DND-41 (cell line): Measurements from ENCODE around the gene SLC6A3.
A peak's percentile ranks its signal among the peaks of the same experiment; 100 is the strongest.

ENCODE experiments used
- ATAC-seq: fragments of 200-7000 bp; cut with Tn5 transposase; 3 replicates; pipeline ENCODE4 v1.9.1; 2021; ENCODE audit warnings: low read depth; ENCODE audit not compliant: insufficient read depth
- DNase-seq: peaks from one replicate; pipeline ENCODE4 v3.0.0-alpha.2; 2020
- H2AFZ ChIP-seq: 2 replicates; pipeline ENCODE4 v1.6.0; 2012; ENCODE audit warnings: low read depth, low read length
- H3K27ac ChIP-seq: 2 replicates; pipeline ENCODE4 v1.5.1; 2012; ENCODE audit warnings: low read length, inconsistent platforms
- H3K27me3 ChIP-seq: fragments of 200-600 bp; sonication (generic); 2 replicates; pipeline ENCODE4 v1.6.0; 2012; ENCODE audit warnings: low read length, mild to moderate bottlenecking, inconsistent platforms; ENCODE audit not compliant: insufficient read depth, poor library complexity
- H3K36me3 ChIP-seq: 2 replicates; pipeline ENCODE4 v1.5.1; 2012; ENCODE audit warnings: low read length, inconsistent platforms; ENCODE audit not compliant: insufficient read depth
- H3K4me1 ChIP-seq: 2 replicates; pipeline ENCODE4 v1.5.1; 2012; ENCODE audit warnings: mild to moderate bottlenecking, low read length; ENCODE audit not compliant: insufficient read depth
- H3K4me2 ChIP-seq: 2 replicates; pipeline ENCODE4 v1.6.0; 2012; ENCODE audit warnings: mild to moderate bottlenecking, moderate library complexity, low read length, inconsistent platforms; ENCODE audit not compliant: insufficient read depth
- H3K4me3 ChIP-seq, 2 experiments: fragments of 200-600 bp in 1 of 2; shearing (Covaris generic) in 1 of 2; 2 replicates each; pipeline ENCODE4 v1.5.1; 2012 to 2016; ENCODE audit warnings: inconsistent platforms in 2 of 2, low read length in 2 of 2, mild to moderate bottlenecking in 2 of 2, low read depth in 1 of 2, moderate library complexity in 1 of 2
- H3K79me2 ChIP-seq: 2 replicates; pipeline ENCODE4 v1.6.0; 2012; ENCODE audit warnings: low read length, inconsistent platforms; ENCODE audit not compliant: insufficient read depth
- H3K9ac ChIP-seq: 2 replicates; pipeline ENCODE4 v1.6.0; 2012; ENCODE audit warnings: low read depth, mild to moderate bottlenecking, inconsistent platforms, low read length, moderate library complexity
- H3K9me3 ChIP-seq: 2 replicates; pipeline ENCODE4 v1.5.1; 2012; ENCODE audit warnings: low read length, moderate library complexity, mild to moderate bottlenecking, inconsistent platforms; ENCODE audit not compliant: insufficient read depth, severe bottlenecking
- H4K20me1 ChIP-seq: 2 replicates; pipeline ENCODE4 v1.6.0; 2012; ENCODE audit warnings: low read length; ENCODE audit not compliant: insufficient read depth
- EZH2 ChIP-seq: IDR thresholded peaks from 3 replicates; pipeline ENCODE4 v1.6.1; 2012; ENCODE audit warnings: borderline replicate concordance, low read depth, mild to moderate bottlenecking, moderate library complexity, low read length, inconsistent platforms; ENCODE audit not compliant: severe bottlenecking
- TF ChIP-seq, protein P1 (sequence below): IDR thresholded peaks from 2 replicates; pipeline ENCODE4 v1.5.1; 2012; ENCODE audit warnings: borderline replicate concordance, low read length, moderate library complexity, mild to moderate bottlenecking; ENCODE audit not compliant: poor library complexity, severe bottlenecking; ENCODE audit errors: extremely low read depth

SLC6A3 gene

DNA sequence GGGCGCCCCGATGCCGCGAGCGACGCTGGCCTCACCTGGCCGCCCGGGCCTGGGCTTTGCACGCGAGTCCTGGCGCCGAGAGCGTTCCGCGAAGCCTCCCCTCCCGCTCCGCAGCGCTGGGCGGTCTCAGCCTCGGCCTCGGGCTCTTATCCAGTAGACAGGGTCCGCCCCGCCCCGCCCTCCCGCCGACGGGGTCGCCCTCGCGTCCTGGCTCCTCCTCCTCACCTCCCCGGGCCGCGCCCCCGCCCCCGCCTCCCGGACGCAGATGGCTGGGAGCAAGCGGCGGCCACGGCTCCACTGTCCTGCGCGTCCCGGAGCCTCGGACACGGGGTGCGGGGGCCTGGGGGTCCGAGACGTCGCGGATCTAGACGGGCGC, at the start of gene SLC6A3:
Gene SLC6A3, minus strand, starts transcription at position 128 of the 376 bp plus-strand sequence. CDS start 2,243 bp downstream, outside the sequence.
- Histone ChIP-seq H3K9me3 (peaks cover 6% of the 10 kb centered on the region), H3K4me2 (no peak within 1 kb of the TSS), H3K27me3 (no peaks in the 10 kb centered on the region), H3K27ac (no peak within 1 kb of the TSS), H2AFZ (no peak within 1 kb of the TSS), H4K20me1 (no peaks in the 10 kb centered on the region; the same call in 1 of the 2 replicates), H3K4me3 (no peak within 1 kb of the TSS), H3K4me1 (peaks cover 28% of the 10 kb centered on the region), H3K79me2 (no peaks in the 10 kb centered on the region), H3K36me3 (no peaks in the 10 kb centered on the region), H3K9ac (no peak within 1 kb of the TSS)
- DNase-seq (no peak), ATAC-seq (no peak)
- TF ChIP-seq, protein P1, sequence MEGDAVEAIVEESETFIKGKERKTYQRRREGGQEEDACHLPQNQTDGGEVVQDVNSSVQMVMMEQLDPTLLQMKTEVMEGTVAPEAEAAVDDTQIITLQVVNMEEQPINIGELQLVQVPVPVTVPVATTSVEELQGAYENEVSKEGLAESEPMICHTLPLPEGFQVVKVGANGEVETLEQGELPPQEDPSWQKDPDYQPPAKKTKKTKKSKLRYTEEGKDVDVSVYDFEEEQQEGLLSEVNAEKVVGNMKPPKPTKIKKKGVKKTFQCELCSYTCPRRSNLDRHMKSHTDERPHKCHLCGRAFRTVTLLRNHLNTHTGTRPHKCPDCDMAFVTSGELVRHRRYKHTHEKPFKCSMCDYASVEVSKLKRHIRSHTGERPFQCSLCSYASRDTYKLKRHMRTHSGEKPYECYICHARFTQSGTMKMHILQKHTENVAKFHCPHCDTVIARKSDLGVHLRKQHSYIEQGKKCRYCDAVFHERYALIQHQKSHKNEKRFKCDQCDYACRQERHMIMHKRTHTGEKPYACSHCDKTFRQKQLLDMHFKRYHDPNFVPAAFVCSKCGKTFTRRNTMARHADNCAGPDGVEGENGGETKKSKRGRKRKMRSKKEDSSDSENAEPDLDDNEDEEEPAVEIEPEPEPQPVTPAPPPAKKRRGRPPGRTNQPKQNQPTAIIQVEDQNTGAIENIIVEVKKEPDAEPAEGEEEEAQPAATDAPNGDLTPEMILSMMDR: no peak
- no peak for TF ChIP-seq EZH2

DNA sequence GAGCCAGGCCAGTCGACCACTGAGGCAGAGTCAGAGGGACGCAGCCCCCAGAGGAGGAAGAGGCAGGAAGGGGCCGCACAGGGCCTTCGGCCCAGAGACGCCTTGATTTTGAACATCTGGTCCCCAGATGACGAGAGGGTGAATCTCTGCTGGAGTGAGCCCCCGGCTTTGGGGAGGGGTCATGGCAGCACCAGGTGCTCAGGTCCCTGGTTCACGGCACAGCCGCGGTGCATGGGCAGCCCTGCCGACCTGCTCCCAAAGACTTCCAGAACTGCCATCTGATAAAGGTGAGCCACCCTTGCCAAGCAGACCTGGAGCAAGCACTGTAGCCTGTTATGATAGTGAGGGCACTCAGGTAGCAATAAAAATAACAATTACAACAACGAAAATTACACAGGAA, 48.7 kb upstream of the SLC6A3 start:
- no peaks in the 10 kb centered on the region for H3K27me3 ChIP-seq
- DNase-seq (no peak), ATAC-seq (no peak)
- H3K9me3 ChIP-seq: no peaks in the 10 kb centered on the region
- H3K79me2 ChIP-seq: peaks cover 31% of the 10 kb centered on the region
- H3K9ac ChIP-seq: no peak overlapping the region
- peaks cover 45% of the 10 kb centered on the region for H4K20me1 ChIP-seq
- TF ChIP-seq, protein P1: no peak
- TF ChIP-seq EZH2: no peak
- no peak overlapping the region for H3K27ac ChIP-seq
- H2AFZ ChIP-seq: no peak overlapping the region
- H3K4me3 ChIP-seq: no peak overlapping the region
- H3K4me1 ChIP-seq: no peaks in the 10 kb centered on the region
- no peak overlapping the region for H3K4me2 ChIP-seq
- H3K36me3 ChIP-seq: peaks cover 93% of the 10 kb centered on the region

DNA sequence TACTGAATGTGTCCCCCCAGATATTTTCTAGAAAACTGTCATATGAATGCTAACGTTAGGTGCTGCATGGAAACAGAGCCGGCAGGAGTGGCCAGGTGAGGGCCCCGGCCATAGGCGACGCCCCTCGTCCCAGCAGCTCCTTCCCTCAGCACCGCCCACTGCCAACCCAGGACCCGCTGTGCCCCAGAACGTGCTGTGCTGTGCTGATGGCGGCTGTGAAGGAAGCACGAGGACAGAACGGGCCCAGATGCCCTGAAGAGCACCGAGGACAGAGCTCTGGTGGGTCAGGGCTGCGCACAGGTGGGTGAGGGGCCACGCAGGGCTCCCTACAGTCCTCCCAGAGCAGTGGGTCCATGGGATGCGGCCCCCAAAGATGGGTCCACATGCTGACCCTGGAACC, 48.2 kb upstream of the SLC6A3 start:
- no peak overlapping the region for H2AFZ ChIP-seq
- no peaks in the 10 kb centered on the region for H3K9me3 ChIP-seq
- ATAC-seq: no peak
- no peak overlapping the region for H3K4me2 ChIP-seq
- no peaks in the 10 kb centered on the region for H3K27me3 ChIP-seq
- no peak overlapping the region for H3K9ac ChIP-seq
- TF ChIP-seq EZH2: no peak
- TF ChIP-seq, protein P1: no peak
- H3K79me2 ChIP-seq: peaks cover 26% of the 10 kb centered on the region
- peaks cover 40% of the 10 kb centered on the region for H4K20me1 ChIP-seq
- no peak overlapping the region for H3K27ac ChIP-seq
- H3K4me3 ChIP-seq: no peak overlapping the region
- peaks cover 93% of the 10 kb centered on the region for H3K36me3 ChIP-seq
- DNase-seq: no peak
- H3K4me1 ChIP-seq: no peaks in the 10 kb centered on the region

DNA sequence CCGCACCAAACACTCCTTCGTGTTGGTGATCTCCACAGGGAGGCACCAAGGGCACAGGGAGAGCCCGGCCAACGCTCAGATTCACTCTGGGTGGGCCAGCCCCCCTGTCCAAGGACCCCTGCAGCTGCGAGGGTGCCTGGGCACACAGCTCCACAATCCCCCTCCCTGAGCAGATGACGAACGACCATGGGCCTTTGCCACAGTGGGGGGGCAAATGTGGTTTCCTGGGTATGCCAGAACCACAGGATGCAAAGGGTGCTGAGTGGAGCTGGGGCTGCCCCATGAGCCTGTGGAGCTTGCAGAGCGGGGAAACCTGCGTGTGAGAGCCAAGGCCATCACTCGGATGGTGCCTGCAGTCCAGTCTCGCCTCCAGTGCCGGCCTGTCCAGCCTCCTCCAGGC, 47.5 kb upstream of the SLC6A3 start:
- Histone ChIP-seq H2AFZ (no peak overlapping the region), H3K4me1 (no peaks in the 10 kb centered on the region), H3K27ac (peak overlapping the region; percentile 35; the same call in 1 of the 2 replicates), H3K4me2 (no peak overlapping the region), H3K27me3 (no peaks in the 10 kb centered on the region), H3K4me3 (no peak overlapping the region), H3K36me3 (peaks cover 93% of the 10 kb centered on the region), H3K9me3 (no peaks in the 10 kb centered on the region), H3K9ac (no peak overlapping the region), H3K79me2 (peaks cover 19% of the 10 kb centered on the region), H4K20me1 (peaks cover 34% of the 10 kb centered on the region)
- DNase-seq (peak; percentile 42), ATAC-seq (peak; percentile 70)
- TF ChIP-seq, protein P1: no peak
- no peak for TF ChIP-seq EZH2
